ENCODE measurements around the gene KIF13A. TPM values are rescaled to one million over a fixed set of nuclear protein-coding genes. Genes with fewer than 3 reads are reported as not detected.

KIF13A gene
- total and polyA plus RNA-seq, 4 donors, result 14.2 to 97.4 (median 31.7) TPM

- Histone ChIP-seq H3K4me1 (ENCODE audit: control insufficient read depth in 5 of 5, insufficient read depth in 5 of 5, low read length in 5 of 5) (peaks cover 3 to 35% (median 12%) of the 10 kb centered on the region in 5 donors), H3K36me3 (ENCODE audit: control insufficient read depth in 4 of 4, insufficient read depth in 4 of 4, low read length in 4 of 4) (no peaks in the 10 kb centered on the region), H3K4me3 (no peak overlapping the region), H3K9ac (ENCODE audit: insufficient read depth in 1 of 2, low read length in 2 of 2) (no peak overlapping the region), H3K27me3 (ENCODE audit: control insufficient read depth in 3 of 3, insufficient read depth in 3 of 3, low read length in 2 of 3) (no peaks in the 10 kb centered on the region), H3K9me3 (ENCODE audit: control insufficient read depth in 4 of 4, insufficient read depth in 3 of 4, low read length in 3 of 4) (no peaks in the 10 kb centered on the region), H3K27ac (ENCODE audit: low read depth in 1 of 2, low read length in 1 of 2) (peak overlapping the region in 1 of 2 donors; percentile 29)
- DNase-seq (peak in 1 of 3 donors; percentile 33), ATAC-seq (ENCODE audit: insufficient read depth, low FRiP score) (no peak)
- WGBS, 2 donors, result 85 to 92% methylated on average over 2 of the region's 2 CpGs
- no peak for TF ChIP-seq CTCF (IDR thresholded peaks at IDR 0.05; ENCODE audit: control extremely low read depth, extremely low read depth)
Observed at GRCh38 chr6:17905611-17906592, 81.5 kb downstream of the KIF13A start.

- Histone ChIP-seq H3K27ac (ENCODE audit: low read depth in 1 of 2, low read length in 1 of 2) (no peak overlapping the region), H3K27me3 (ENCODE audit: control insufficient read depth in 3 of 3, insufficient read depth in 3 of 3, low read length in 2 of 3) (no peaks in the 10 kb centered on the region)
- WGBS, 2 donors, result 64 to 85% methylated on average over 6 of the region's 6 CpGs
Observed at GRCh38 chr6:17904491-17905120, 82.8 kb downstream of the KIF13A start.

GRCh38 chr6:17902974-17903373, 84.5 kb downstream of the KIF13A start:
- no peaks in the 10 kb centered on the region for H3K27me3 ChIP-seq (ENCODE audit: control insufficient read depth in 3 of 3, insufficient read depth in 3 of 3, low read length in 2 of 3)
- TF ChIP-seq CTCF (IDR thresholded peaks at IDR 0.05; ENCODE audit: control extremely low read depth, extremely low read depth), result no peak
- H3K36me3 ChIP-seq (ENCODE audit: control insufficient read depth in 4 of 4, insufficient read depth in 4 of 4, low read length in 4 of 4), result no peaks in the 10 kb centered on the region
- DNase-seq (no peak), ATAC-seq (ENCODE audit: insufficient read depth, low FRiP score) (no peak)
- no peak overlapping the region for H3K9ac ChIP-seq (ENCODE audit: insufficient read depth in 1 of 2, low read length in 2 of 2)
- peaks cover 3 to 33% (median 10%) of the 10 kb centered on the region in 5 donors for H3K4me1 ChIP-seq (ENCODE audit: control insufficient read depth in 5 of 5, insufficient read depth in 5 of 5, low read length in 5 of 5)
- H3K27ac ChIP-seq (ENCODE audit: low read depth in 1 of 2, low read length in 1 of 2), result no peak overlapping the region
- no peaks in the 10 kb centered on the region for H3K9me3 ChIP-seq (ENCODE audit: control insufficient read depth in 4 of 4, insufficient read depth in 3 of 4, low read length in 3 of 4)
- WGBS, 2 donors, result 31 to 41% methylated on average over 1 of the region's 1 CpG
- H3K4me3 ChIP-seq, result no peak overlapping the region

More at GRCh38 chr6:17904491-17905120, 82.8 kb downstream of the KIF13A start:
- no peak overlapping the region for H3K9ac ChIP-seq (ENCODE audit: insufficient read depth in 1 of 2, low read length in 2 of 2)
- H3K9me3 ChIP-seq (ENCODE audit: control insufficient read depth in 4 of 4, insufficient read depth in 3 of 4, low read length in 3 of 4), result no peaks in the 10 kb centered on the region
- no peak overlapping the region for H3K4me3 ChIP-seq
- H3K36me3 ChIP-seq (ENCODE audit: control insufficient read depth in 4 of 4, insufficient read depth in 4 of 4, low read length in 4 of 4), result no peaks in the 10 kb centered on the region
- TF ChIP-seq CTCF (IDR thresholded peaks at IDR 0.05; ENCODE audit: control extremely low read depth, extremely low read depth), result no peak
- DNase-seq (peak; percentile 18 to 92 (median 79)), ATAC-seq (ENCODE audit: insufficient read depth, low FRiP score) (no peak)
- peaks cover 3 to 35% (median 12%) of the 10 kb centered on the region in 5 donors for H3K4me1 ChIP-seq (ENCODE audit: control insufficient read depth in 5 of 5, insufficient read depth in 5 of 5, low read length in 5 of 5)
